CD4-positive, alpha-beta T cell treated with Interleukin-6 at 100 ng/mL for 8 hours (primary cell): ENCODE results near the gene SLTM.
"Not testable (repeated sequence)": the region's sequence is repeated elsewhere in the genome, so short reads cannot be mapped to it uniquely, and the experiment has no call there.

Experiments
- DNase-seq: peaks from one replicate; pipeline ENCODE4 v3.0.0-alpha.2; 2020; ENCODE audit warnings: mixed read lengths, low spot score

SLTM gene

GRCh38 chr15:58926823-58927222, 6.7 kb downstream of the SLTM start:
- no peak for DNase-seq

GRCh38 chr15:58924327-58924726, 9.2 kb downstream of the SLTM start:
- no peak for DNase-seq

- DNase-seq = no peak
These were observed 9.7 kb downstream of the SLTM start for GRCh38 chr15:58923696-58924300.

- DNase-seq = no peak
These were observed 10.2 kb downstream of the SLTM start for GRCh38 chr15:58923284-58923683.

- no peak for DNase-seq
These were observed 12.2 kb downstream of the SLTM start for GRCh38 chr15:58921267-58921790.

GRCh38 chr15:58920447-58920846, 13.0 kb downstream of the SLTM start:
- not testable (repeated sequence) for DNase-seq

- DNase-seq = no peak
These were observed 14.2 kb downstream of the SLTM start for GRCh38 chr15:58919232-58919631.

- no peak for DNase-seq
These were observed 15.2 kb downstream of the SLTM start for GRCh38 chr15:58918239-58918638.

GRCh38 chr15:58917613-58918129, 15.8 kb downstream of the SLTM start:
- DNase-seq = not testable (repeated sequence)

- DNase-seq = no peak
These were observed 16.5 kb downstream of the SLTM start for GRCh38 chr15:58916962-58917361.

GRCh38 chr15:58910456-58910855, 23.0 kb downstream of the SLTM start:
- DNase-seq = no peak

- no peak for DNase-seq
These were observed 23.9 kb downstream of the SLTM start for GRCh38 chr15:58909616-58910015.

GRCh38 chr15:58908550-58909309, 24.7 kb downstream of the SLTM start:
- no peak for DNase-seq

- DNase-seq = no peak
These were observed 32.8 kb downstream of the SLTM start for GRCh38 chr15:58900631-58901030.

- DNase-seq = no peak
These were observed 35.3 kb downstream of the SLTM start for GRCh38 chr15:58898150-58898680.

- DNase-seq = no peak
These were observed 44.1 kb downstream of the SLTM start for GRCh38 chr15:58889363-58889762.

- no peak for DNase-seq
These were observed 46.6 kb downstream of the SLTM start for GRCh38 chr15:58886921-58887320.

- DNase-seq = not testable (repeated sequence)
These were observed 49.6 kb downstream of the SLTM start for GRCh38 chr15:58883926-58884325.

- DNase-seq = no peak
These were observed 51.2 kb downstream of the SLTM start for GRCh38 chr15:58882243-58882642.

GRCh38 chr15:58880320-58880719, 53.2 kb downstream of the SLTM start:
- no peak for DNase-seq

- DNase-seq = no peak
These were observed 55.3 kb downstream of the SLTM start for GRCh38 chr15:58877999-58878825.
